COR-L47 (cell line): ENCODE data around the gene CTTNBP2.
A peak's percentile ranks its signal among the peaks of the same experiment; 100 is the strongest.
"Not testable (repeated sequence)": the region's sequence is repeated elsewhere in the genome, so short reads cannot be mapped to it uniquely, and the experiment has no call there.

ENCODE experiments used
- DNase-seq: peaks from one replicate; lab custom pipeline; 2025; lab: John Stamatoyannopoulos, UW

The CTTNBP2 gene

GRCh38 chr7:117750612-117751563 is 122.4 kb downstream of the CTTNBP2 start:
- peak; percentile 40 for DNase-seq

GRCh38 chr7:117741962-117742361 is 131.3 kb downstream of the CTTNBP2 start:
- DNase-seq: no peak

GRCh38 chr7:117739085-117739484 is 134.2 kb downstream of the CTTNBP2 start:
- DNase-seq: no peak

GRCh38 chr7:117737926-117738325 is 135.3 kb downstream of the CTTNBP2 start:
- DNase-seq: no peak

- no peak for DNase-seq
Observed at GRCh38 chr7:117731455-117731854, 141.8 kb downstream of the CTTNBP2 start.

DNA sequence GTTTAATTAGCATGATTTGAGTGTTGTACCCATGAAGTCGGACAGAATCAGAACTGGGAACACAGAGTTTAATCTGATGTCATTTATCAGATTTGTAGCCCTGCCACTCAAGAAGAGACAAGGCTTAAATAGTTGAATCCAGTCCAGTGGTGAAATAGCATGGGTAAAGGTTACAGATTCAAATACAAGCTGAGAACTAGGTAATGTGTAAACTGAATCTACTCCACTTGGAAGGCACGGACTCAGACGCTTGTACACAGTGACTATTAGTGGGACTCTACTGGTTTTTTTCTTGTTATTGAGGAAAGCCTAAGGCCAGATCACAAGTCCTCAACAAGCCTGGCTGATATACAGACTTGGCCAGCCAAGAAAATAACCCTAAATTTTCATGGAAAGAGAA is 142.9 kb downstream of the CTTNBP2 start:
- DNase-seq: no peak

- no peak for DNase-seq
Observed at GRCh38 chr7:117728890-117729624, 144.2 kb downstream of the CTTNBP2 start.

GRCh38 chr7:117724898-117725297 is 148.3 kb downstream of the CTTNBP2 start:
- DNase-seq: no peak

- DNase-seq: no peak
Observed at GRCh38 chr7:117719377-117719776, 153.9 kb downstream of the CTTNBP2 start.

- DNase-seq: no peak
Observed at GRCh38 chr7:117718116-117718835, 155.0 kb downstream of the CTTNBP2 start.

- DNase-seq: no peak
Observed at GRCh38 chr7:117717357-117717756, 155.9 kb downstream of the CTTNBP2 start.

GRCh38 chr7:117716707-117717299 is 156.4 kb downstream of the CTTNBP2 start:
- DNase-seq: no peak

DNA sequence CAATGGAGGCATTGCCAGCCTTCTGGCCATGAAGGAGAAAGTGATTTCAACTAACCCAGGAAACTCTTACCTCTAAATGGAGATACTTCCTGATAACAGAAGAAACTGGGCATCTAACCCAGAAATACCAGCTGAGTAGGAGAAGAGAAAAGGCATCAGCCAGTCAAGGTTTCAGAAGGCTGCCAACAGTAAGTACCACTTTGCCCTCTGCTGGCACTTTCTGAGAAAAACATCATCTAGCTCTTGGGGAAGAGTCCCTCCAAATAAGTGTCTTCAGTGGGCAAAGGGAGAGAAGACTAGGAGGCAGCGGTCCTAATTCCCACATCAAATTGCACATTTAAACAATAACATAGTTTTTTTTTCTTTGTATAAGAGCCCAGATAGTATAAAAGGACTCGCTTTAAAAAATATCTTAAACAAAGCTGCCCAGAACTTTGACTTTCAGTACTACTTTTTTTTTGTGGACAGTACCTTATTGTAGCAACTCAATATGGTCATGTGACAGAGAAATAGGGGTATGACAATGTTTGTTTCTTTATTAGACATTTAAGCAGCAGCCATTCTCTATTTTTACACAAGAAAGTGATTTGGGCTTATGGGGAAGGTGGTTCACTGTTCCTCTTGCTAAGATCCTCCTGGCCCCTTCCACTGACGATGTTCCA is 157.3 kb downstream of the CTTNBP2 start:
- peak; percentile 51 for DNase-seq

- no peak for DNase-seq
Observed at GRCh38 chr7:117711556-117711955, 161.7 kb downstream of the CTTNBP2 start.

DNA sequence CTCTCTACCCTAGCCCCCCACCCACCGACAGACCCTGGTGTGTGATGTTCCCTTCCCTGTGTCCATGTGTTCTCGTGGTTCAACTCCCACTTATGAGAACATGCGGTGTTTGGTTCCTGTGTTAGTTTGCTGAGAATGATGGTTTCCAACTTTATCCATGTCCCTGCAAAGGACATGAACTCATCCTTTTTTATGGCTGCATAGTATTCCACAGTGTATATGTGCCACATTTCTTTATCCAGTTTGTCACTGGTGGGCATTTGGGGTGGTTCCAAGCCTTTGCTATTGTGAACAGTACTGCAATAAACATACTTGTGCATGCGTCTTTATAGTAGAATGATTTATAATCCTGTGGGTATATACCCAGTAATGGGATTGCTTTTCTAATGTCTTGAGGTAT is 165.1 kb downstream of the CTTNBP2 start:
- DNase-seq: not testable (repeated sequence)

- no peak for DNase-seq
Observed at GRCh38 chr7:117707080-117707479, 166.2 kb downstream of the CTTNBP2 start.

DNA sequence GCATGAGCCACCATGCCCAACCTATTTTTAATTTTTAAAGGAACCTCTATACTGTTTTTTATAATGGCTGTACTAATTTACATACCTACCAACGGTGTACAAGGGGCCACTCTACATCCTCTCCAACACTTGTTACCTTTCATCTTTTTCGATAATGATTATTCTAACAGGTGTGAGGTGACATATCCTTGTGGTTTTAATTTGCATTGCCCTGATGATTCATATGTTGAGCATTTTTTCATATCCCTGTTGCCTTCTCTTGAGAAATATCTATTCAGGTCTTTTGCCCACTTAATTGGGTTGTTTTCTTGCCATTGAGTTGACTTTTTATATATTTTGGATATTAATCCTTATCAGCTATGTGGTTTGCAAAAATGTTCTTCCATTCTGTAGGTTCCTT is 167.0 kb downstream of the CTTNBP2 start:
- no peak for DNase-seq

- DNase-seq: no peak
Observed at GRCh38 chr7:117705630-117706029, 167.6 kb downstream of the CTTNBP2 start.

DNA sequence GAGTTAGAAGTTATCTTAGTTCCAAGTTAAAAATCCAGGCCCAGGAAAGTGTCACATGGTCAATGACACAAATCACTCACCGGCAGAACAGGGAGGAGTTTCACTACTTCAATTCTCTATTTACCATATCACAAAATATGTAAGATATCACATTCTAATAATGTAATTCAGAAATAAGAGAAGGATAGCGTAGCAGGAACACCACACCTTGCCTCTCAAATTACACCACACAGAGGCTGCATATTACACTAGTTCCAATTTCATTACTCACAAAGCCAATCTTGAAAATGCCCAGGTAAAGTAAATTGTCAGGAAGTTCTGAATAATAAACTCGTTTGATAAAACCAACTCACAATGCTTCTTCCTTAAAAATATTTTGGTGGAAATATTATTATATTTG is 169.2 kb downstream of the CTTNBP2 start:
- no peak for DNase-seq

- no peak for DNase-seq
Observed at GRCh38 chr7:117698018-117698417, 175.2 kb downstream of the CTTNBP2 start.

DNA sequence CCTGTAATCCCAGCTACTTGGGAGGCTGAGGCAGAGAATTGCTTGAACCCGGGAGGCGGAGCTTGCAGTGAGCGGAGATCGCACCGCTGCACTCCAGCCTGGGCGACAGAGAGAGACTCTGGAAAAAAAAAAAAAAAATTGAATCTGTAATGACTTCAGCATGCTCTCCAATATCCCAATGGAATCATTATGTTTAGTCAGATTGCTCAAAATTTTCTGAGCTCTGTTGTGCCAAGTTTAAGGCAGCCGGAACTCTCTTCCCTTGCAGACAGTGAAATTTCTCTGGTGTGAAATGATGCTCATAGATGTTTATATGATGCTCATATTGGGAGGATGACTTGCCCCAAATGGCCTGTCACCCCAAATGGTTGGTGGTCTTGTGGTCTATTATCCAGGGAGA is 180.9 kb downstream of the CTTNBP2 start:
- DNase-seq: no peak
